Neural cell (in vitro differentiated cells): Measurements from ENCODE around the gene NOTCH4.

Experiments
- CTCF ChIP-seq: fragments of 450-650 bp; IDR thresholded peaks from 2 replicates; pipeline ENCODE4 v1.5.1; 2014; ENCODE audit warnings: antibody characterized with exemption, mild to moderate bottlenecking, moderate library complexity; ENCODE audit not compliant: poor library complexity, severe bottlenecking
- POLR2AphosphoS5 ChIP-seq: IDR thresholded peaks from 2 replicates; pipeline ENCODE4 v1.6.1; 2012
- RAD21 ChIP-seq: fragments of 450-650 bp; conservative IDR thresholded peaks from 2 replicates; pipeline ENCODE4 v1.6.1; 2014; ENCODE audit warnings: antibody characterized with exemption, mild to moderate bottlenecking, moderate library complexity

GRCh38 chr6:32176476-32177182 lies 47.2 kb downstream of the NOTCH4 start:
- TF ChIP-seq CTCF (no peak), RAD21 (no peak), POLR2AphosphoS5 (no peak)
